Lower leg skin (tissue), 3 donors: ENCODE results near the gene SLCO6A1.

Experiments used
- CTCF ChIP-seq, 3 donors: fragments of 450-650 bp; IDR thresholded peaks; one replicate each; pipeline ENCODE4 v1.5.1; 2016; ENCODE audit warnings: antibody characterized with exemption in 3 of 3, mild to moderate bottlenecking in 3 of 3, moderate library complexity in 2 of 3
- POLR2A ChIP-seq, 2 donors: fragments of 450-650 bp; IDR thresholded peaks; one replicate each; pipeline ENCODE4 v1.6.1; 2016 to 2017; ENCODE audit warnings: antibody characterized with exemption in 2 of 2, mild to moderate bottlenecking in 1 of 2, moderate library complexity in 1 of 2

DNA sequence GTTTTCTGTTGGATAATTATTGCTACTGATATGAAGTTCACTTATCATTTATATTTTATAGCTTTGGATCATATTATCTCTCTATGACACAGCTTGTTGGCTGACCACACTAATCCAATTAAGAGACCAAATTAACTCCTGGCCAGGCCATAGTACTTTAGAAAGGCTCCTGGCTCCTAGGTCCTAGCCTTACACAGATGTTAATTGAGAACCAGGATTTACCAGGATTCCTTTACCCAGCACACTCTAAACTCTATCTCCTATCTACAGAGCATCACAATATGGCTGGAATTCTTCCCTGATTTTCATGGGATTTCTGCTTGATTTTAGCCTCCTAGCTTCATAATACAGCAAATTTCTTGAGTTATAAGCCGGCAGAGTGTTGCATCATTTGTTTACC, 80.3 kb downstream of the SLCO6A1 start:
- TF ChIP-seq CTCF (IDR thresholded peaks at IDR 0.05), result no peak
- no peak for TF ChIP-seq POLR2A (IDR thresholded peaks at IDR 0.05)
